Heart left ventricle (tissue), 13 donors: Measurements from ENCODE around the gene MAP4K5.

Experiments
- POLR2A ChIP-seq, 2 donors: fragments of 450-650 bp; IDR thresholded peaks; one replicate each; pipeline ENCODE4 v1.6.1; 2017; ENCODE audit warnings: antibody characterized with exemption in 2 of 2, mild to moderate bottlenecking in 2 of 2, moderate library complexity in 2 of 2
- TF ChIP-seq, protein P1 (sequence below), 12 donors: fragments of 200-600 bp; sonication (generic) in 4 of 12; IDR thresholded peaks; one replicate each; pipeline versions ENCODE4 v1.5.0 to v1.8.0; 2018 to 2022; ENCODE audit warnings: antibody characterized with exemption in 12 of 12, mild to moderate bottlenecking in 5 of 12
- donor health status: ischemic (EF 13 %, LVEDD 7.1; RV severe dilation, severe dysfunction).
- donor health status: DM: no; HTN: yes; CAD: no.
- donor health status: DM: no; HTN: no; CAD: no.
- donor health status: ischemic (EF 25% LVEDD 6.9; RV normal size, moderate dysfunction).
- donor health status: ischemic (EF 25% LVEDD 5.7; RV mildly dilated, moderate dysfunction).
- donor health status: ischemic (EF 35%, LVEDD 5.7; RV mildly dilated, moderate dysfunction).
- donor health status: nonischemic (EF 11% LVEDD 7.7; RV severe dilation, severe dysfunction).
- donor health status: DM: yes; HTN: yes; CAD: no.
- donor health status: PGD.
- donor health status: ischemic (EF 29% LVEDD 5.4; RV normal size, mild dysfunction).
- donor health status: nonischemic (EF 23%, LVEDD 6.1; RV moderate dilation, normal function).

DNA sequence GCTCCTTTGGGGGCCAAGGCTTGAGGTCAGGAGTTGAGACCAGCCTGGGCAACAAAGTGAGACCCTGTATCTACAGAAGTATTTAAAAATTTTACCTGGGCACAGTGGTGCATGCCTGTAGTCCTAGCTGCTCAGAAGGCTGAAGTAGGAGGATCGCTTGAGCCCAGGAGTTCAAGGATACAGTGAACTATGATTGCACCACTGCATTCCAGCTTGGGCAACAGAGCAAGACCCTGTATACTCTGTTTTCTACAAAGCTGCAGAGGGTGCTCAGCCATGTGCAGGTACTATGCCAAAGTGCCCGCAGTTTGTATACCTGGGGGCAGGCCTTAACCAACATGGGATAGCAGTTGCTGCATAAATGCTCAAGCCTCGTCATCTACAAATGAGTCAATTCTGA, 108.8 kb downstream of the MAP4K5 start:
- TF ChIP-seq, protein P1, sequence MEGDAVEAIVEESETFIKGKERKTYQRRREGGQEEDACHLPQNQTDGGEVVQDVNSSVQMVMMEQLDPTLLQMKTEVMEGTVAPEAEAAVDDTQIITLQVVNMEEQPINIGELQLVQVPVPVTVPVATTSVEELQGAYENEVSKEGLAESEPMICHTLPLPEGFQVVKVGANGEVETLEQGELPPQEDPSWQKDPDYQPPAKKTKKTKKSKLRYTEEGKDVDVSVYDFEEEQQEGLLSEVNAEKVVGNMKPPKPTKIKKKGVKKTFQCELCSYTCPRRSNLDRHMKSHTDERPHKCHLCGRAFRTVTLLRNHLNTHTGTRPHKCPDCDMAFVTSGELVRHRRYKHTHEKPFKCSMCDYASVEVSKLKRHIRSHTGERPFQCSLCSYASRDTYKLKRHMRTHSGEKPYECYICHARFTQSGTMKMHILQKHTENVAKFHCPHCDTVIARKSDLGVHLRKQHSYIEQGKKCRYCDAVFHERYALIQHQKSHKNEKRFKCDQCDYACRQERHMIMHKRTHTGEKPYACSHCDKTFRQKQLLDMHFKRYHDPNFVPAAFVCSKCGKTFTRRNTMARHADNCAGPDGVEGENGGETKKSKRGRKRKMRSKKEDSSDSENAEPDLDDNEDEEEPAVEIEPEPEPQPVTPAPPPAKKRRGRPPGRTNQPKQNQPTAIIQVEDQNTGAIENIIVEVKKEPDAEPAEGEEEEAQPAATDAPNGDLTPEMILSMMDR (IDR thresholded peaks at IDR 0.05): no peak
- no peak for TF ChIP-seq POLR2A (IDR thresholded peaks at IDR 0.05)
